ENCODE results near the gene SEC14L5.
"Not testable (repeated sequence)": the region's sequence is repeated elsewhere in the genome, so short reads cannot be mapped to it uniquely, and the experiment has no call there.

Gene SEC14L5

GRCh38 chr16:5041600-5042133, 83.5 kb downstream of the SEC14L5 start:
- peak; percentile 40 for DNase-seq (ENCODE audit: low read depth)

- DNase-seq (ENCODE audit: low read depth): no peak
Observed at GRCh38 chr16:5042574-5043171, 84.5 kb downstream of the SEC14L5 start.

GRCh38 chr16:5044011-5044540, 85.9 kb downstream of the SEC14L5 start:
- DNase-seq (ENCODE audit: low read depth): no peak

GRCh38 chr16:5044581-5044980, 86.5 kb downstream of the SEC14L5 start:
- DNase-seq (ENCODE audit: low read depth): not testable (repeated sequence)

GRCh38 chr16:5045499-5046115, 87.5 kb downstream of the SEC14L5 start:
- no peak for DNase-seq (ENCODE audit: low read depth)

GRCh38 chr16:5046914-5047313, 88.8 kb downstream of the SEC14L5 start:
- DNase-seq (ENCODE audit: low read depth): no peak

GRCh38 chr16:5054876-5055865, 97.0 kb downstream of the SEC14L5 start:
- no peak for DNase-seq (ENCODE audit: low read depth)

GRCh38 chr16:5056352-5056751, 98.2 kb downstream of the SEC14L5 start:
- no peak for DNase-seq (ENCODE audit: low read depth)

- DNase-seq (ENCODE audit: low read depth): no peak
Observed at GRCh38 chr16:5058476-5058875, 100.3 kb downstream of the SEC14L5 start.

GRCh38 chr16:5059386-5060072, 101.4 kb downstream of the SEC14L5 start:
- no peak for DNase-seq (ENCODE audit: low read depth)

- no peak for DNase-seq (ENCODE audit: low read depth)
Observed at GRCh38 chr16:5060073-5060641, 102.0 kb downstream of the SEC14L5 start.

GRCh38 chr16:5062051-5062450, 103.9 kb downstream of the SEC14L5 start:
- DNase-seq (ENCODE audit: low read depth): no peak

- no peak for DNase-seq (ENCODE audit: low read depth)
Observed at GRCh38 chr16:5062790-5063765, 104.9 kb downstream of the SEC14L5 start.

- no peak for DNase-seq (ENCODE audit: low read depth)
Observed at GRCh38 chr16:5064915-5065314, 106.8 kb downstream of the SEC14L5 start.

- DNase-seq (ENCODE audit: low read depth): no peak
Observed at GRCh38 chr16:5065326-5065725, 107.2 kb downstream of the SEC14L5 start.

GRCh38 chr16:5065813-5066212, 107.7 kb downstream of the SEC14L5 start, which contains the start of gene C16orf89:
Gene C16orf89, minus strand, starts transcription at chr16:5065956. Its CDS starts 48 bp downstream, at chr16:5065908.
- no peak for DNase-seq (ENCODE audit: low read depth)

GRCh38 chr16:5066511-5066910, 108.4 kb downstream of the SEC14L5 start:
- no peak for DNase-seq (ENCODE audit: low read depth)

Data from HS-5 (cell line).